Activated CD8-positive, alpha-beta memory T cell treated with anti-CD3 and anti-CD28 coated beads, Interleukin-2, amount 50 U/mL, for 1 hour (primary cell): Measurements from ENCODE around the gene TLNRD1.

ENCODE experiments used
- DNase-seq: peaks from one replicate; pipeline ENCODE4 v3.0.0-alpha.2; 2020; ENCODE audit errors: extremely low read depth

TLNRD1 gene

GRCh38 chr15:81026836-81027599 is 26.3 kb downstream of the TLNRD1 start:
- no peak for DNase-seq

GRCh38 chr15:81029414-81030300 is 28.9 kb downstream of the TLNRD1 start:
- no peak for DNase-seq

- DNase-seq, result no peak
Measured at GRCh38 chr15:81030301-81030750, 29.6 kb downstream of the TLNRD1 start.

GRCh38 chr15:81031203-81031602 is 30.5 kb downstream of the TLNRD1 start:
- DNase-seq, result no peak

- no peak for DNase-seq
Measured at GRCh38 chr15:81032355-81032754, 31.6 kb downstream of the TLNRD1 start.

GRCh38 chr15:81032818-81033217 is 32.1 kb downstream of the TLNRD1 start:
- no peak for DNase-seq

GRCh38 chr15:81033508-81033907 is 32.8 kb downstream of the TLNRD1 start:
- DNase-seq, result no peak

GRCh38 chr15:81037952-81038743 is 37.4 kb downstream of the TLNRD1 start:
- no peak for DNase-seq

- no peak for DNase-seq
Measured at GRCh38 chr15:81038975-81039607, 38.4 kb downstream of the TLNRD1 start.

GRCh38 chr15:81040757-81041156 is 40.0 kb downstream of the TLNRD1 start:
- no peak for DNase-seq

GRCh38 chr15:81043281-81043934 is 42.7 kb downstream of the TLNRD1 start:
- DNase-seq, result no peak

GRCh38 chr15:81043935-81044575 is 43.3 kb downstream of the TLNRD1 start:
- no peak for DNase-seq

GRCh38 chr15:81046290-81046689 is 45.6 kb downstream of the TLNRD1 start:
- no peak for DNase-seq

GRCh38 chr15:81047928-81048327 is 47.2 kb downstream of the TLNRD1 start:
- no peak for DNase-seq

- no peak for DNase-seq
Measured at GRCh38 chr15:81049835-81050234, 49.1 kb downstream of the TLNRD1 start.

GRCh38 chr15:81050259-81050658 is 49.5 kb downstream of the TLNRD1 start:
- no peak for DNase-seq

- DNase-seq, result no peak
Measured at GRCh38 chr15:81050805-81051204, 50.1 kb downstream of the TLNRD1 start.

GRCh38 chr15:81052046-81052445 is 51.3 kb downstream of the TLNRD1 start:
- no peak for DNase-seq

- no peak for DNase-seq
Measured at GRCh38 chr15:81053621-81054020, 52.9 kb downstream of the TLNRD1 start.

GRCh38 chr15:81054236-81054635 is 53.5 kb downstream of the TLNRD1 start:
- DNase-seq, result no peak
